Osteoblast (primary cell): ENCODE measurements around the gene ZNF195. TPM values are rescaled to one million over a fixed set of nuclear protein-coding genes. Genes with fewer than 3 reads are reported as not detected.
"Not testable (repeated sequence)": the region's sequence is repeated elsewhere in the genome, so short reads cannot be mapped to it uniquely, and the experiment has no call there.

Experiments used
- DNase-seq: peaks from one replicate; pipeline ENCODE4 v3.0.0; 2011; ENCODE audit warnings: low spot score, mixed read lengths; ENCODE audit not compliant: insufficient read length; ENCODE audit errors: missing footprints
- H2AFZ ChIP-seq: 2 replicates; pipeline ENCODE4 v1.6.0; 2011; ENCODE audit warnings: mild to moderate bottlenecking, low read length
- H3K27ac ChIP-seq: 2 replicates; pipeline ENCODE4 v1.5.1; 2011; ENCODE audit warnings: mild to moderate bottlenecking, low read depth, low read length, moderate library complexity
- H3K27me3 ChIP-seq: 2 replicates; pipeline ENCODE4 v1.6.0; 2012; ENCODE audit warnings: mild to moderate bottlenecking, control low read depth, inconsistent platforms, low read length, moderate library complexity; ENCODE audit not compliant: insufficient read depth
- H3K36me3 ChIP-seq: 2 replicates; pipeline ENCODE4 v1.5.1; 2011; ENCODE audit warnings: mild to moderate bottlenecking, low read length, control low read depth, moderate library complexity; ENCODE audit not compliant: insufficient read depth
- H3K4me1 ChIP-seq: 2 replicates; pipeline ENCODE4 v1.5.1; 2011; ENCODE audit warnings: mild to moderate bottlenecking, low read length, control low read depth, moderate library complexity; ENCODE audit not compliant: insufficient read depth
- H3K4me2 ChIP-seq: 2 replicates; pipeline ENCODE4 v1.6.0; 2011; ENCODE audit warnings: mild to moderate bottlenecking, low read length; ENCODE audit not compliant: insufficient read depth
- H3K4me3 ChIP-seq: fragments of 200-600 bp; sonication (generic); 3 replicates; pipeline ENCODE4 v1.5.1; 2012; ENCODE audit warnings: mild to moderate bottlenecking, low read length, inconsistent platforms; ENCODE audit not compliant: insufficient read depth
- H3K79me2 ChIP-seq: 2 replicates; pipeline ENCODE4 v1.6.0; 2012; ENCODE audit warnings: mild to moderate bottlenecking, low read length, control low read depth, inconsistent platforms; ENCODE audit not compliant: insufficient read depth
- H3K9me3 ChIP-seq: 2 replicates; pipeline ENCODE4 v1.5.1; 2011; ENCODE audit warnings: low read depth, low read length, control low read depth
- H4K20me1 ChIP-seq: 2 replicates; pipeline ENCODE4 v1.6.0; 2012; ENCODE audit warnings: mild to moderate bottlenecking, low read length, control low read depth; ENCODE audit not compliant: insufficient read depth
- CTCF ChIP-seq: IDR thresholded peaks from 2 replicates; pipeline ENCODE4 v1.5.1; 2011; ENCODE audit warnings: mild to moderate bottlenecking, low read depth, low read length, moderate library complexity; ENCODE audit errors: extremely low read depth
- total RNA-seq: library from RNA; depleted of rRNA; stranded (reverse); fragments of >200 nt; gene quantifications from 2 replicates; pipeline ENCODE4 v1.2.3, GENCODE V29; 2012

Gene ZNF195
- total RNA-seq, 1 donor, result 19.2 TPM

GRCh38 chr11:3420281-3421042 lies 41.5 kb upstream of the ZNF195 start:
- H3K27ac ChIP-seq, result peak overlapping the region; percentile 61
- H3K27me3 ChIP-seq, H3K9me3 ChIP-seq: not testable (repeated sequence)

GRCh38 chr11:3419496-3419895 lies 40.5 kb upstream of the ZNF195 start:
- H3K27ac ChIP-seq, H3K27me3 ChIP-seq, H3K4me3 ChIP-seq, H3K79me2 ChIP-seq, H2AFZ ChIP-seq, H3K4me2 ChIP-seq, H3K9me3 ChIP-seq, H3K36me3 ChIP-seq, H3K4me1 ChIP-seq, H4K20me1 ChIP-seq, DNase-seq: not testable (repeated sequence)

More at GRCh38 chr11:3420281-3421042, 41.5 kb upstream of the ZNF195 start:
- not testable (repeated sequence) for H3K4me3 ChIP-seq, H3K79me2 ChIP-seq, H3K36me3 ChIP-seq, H2AFZ ChIP-seq, DNase-seq, H3K4me1 ChIP-seq, H3K4me2 ChIP-seq, H4K20me1 ChIP-seq

- not testable (repeated sequence) for H3K27me3 ChIP-seq, H3K36me3 ChIP-seq, H3K4me2 ChIP-seq, H3K27ac ChIP-seq, H3K9me3 ChIP-seq, H2AFZ ChIP-seq, H3K4me1 ChIP-seq, H4K20me1 ChIP-seq, H3K4me3 ChIP-seq, H3K79me2 ChIP-seq, DNase-seq
- TF ChIP-seq CTCF, result peak; percentile 43
Observed at GRCh38 chr11:3417047-3417446, 38.1 kb upstream of the ZNF195 start.

GRCh38 chr11:3415301-3415700 lies 36.4 kb upstream of the ZNF195 start:
- not testable (repeated sequence) for H3K4me2 ChIP-seq, H3K36me3 ChIP-seq, H4K20me1 ChIP-seq, H3K79me2 ChIP-seq, H3K4me3 ChIP-seq, H3K27ac ChIP-seq, DNase-seq, H2AFZ ChIP-seq, H3K27me3 ChIP-seq, H3K9me3 ChIP-seq, H3K4me1 ChIP-seq

GRCh38 chr11:3413666-3414065 lies 34.7 kb upstream of the ZNF195 start:
- H3K4me2 ChIP-seq, H3K79me2 ChIP-seq, H3K27me3 ChIP-seq, H3K36me3 ChIP-seq, H4K20me1 ChIP-seq, H3K9me3 ChIP-seq, H3K4me1 ChIP-seq, H2AFZ ChIP-seq, DNase-seq, H3K27ac ChIP-seq, H3K4me3 ChIP-seq: not testable (repeated sequence)

GRCh38 chr11:3412837-3413236 lies 33.9 kb upstream of the ZNF195 start:
- Histone ChIP-seq H3K27me3 (no peaks in the 10 kb centered on the region), H3K79me2 (no peaks in the 10 kb centered on the region), H3K36me3 (no peaks in the 10 kb centered on the region), H3K4me1 (no peaks in the 10 kb centered on the region), H3K4me2 (no peak overlapping the region), H4K20me1 (no peaks in the 10 kb centered on the region), H3K4me3 (no peak overlapping the region), H3K27ac (no peak overlapping the region), H3K9me3 (no peaks in the 10 kb centered on the region), H2AFZ (no peak overlapping the region)
- no peak for TF ChIP-seq CTCF
- no peak for DNase-seq
